ENCODE results near the gene RGR.

The RGR gene

DNA sequence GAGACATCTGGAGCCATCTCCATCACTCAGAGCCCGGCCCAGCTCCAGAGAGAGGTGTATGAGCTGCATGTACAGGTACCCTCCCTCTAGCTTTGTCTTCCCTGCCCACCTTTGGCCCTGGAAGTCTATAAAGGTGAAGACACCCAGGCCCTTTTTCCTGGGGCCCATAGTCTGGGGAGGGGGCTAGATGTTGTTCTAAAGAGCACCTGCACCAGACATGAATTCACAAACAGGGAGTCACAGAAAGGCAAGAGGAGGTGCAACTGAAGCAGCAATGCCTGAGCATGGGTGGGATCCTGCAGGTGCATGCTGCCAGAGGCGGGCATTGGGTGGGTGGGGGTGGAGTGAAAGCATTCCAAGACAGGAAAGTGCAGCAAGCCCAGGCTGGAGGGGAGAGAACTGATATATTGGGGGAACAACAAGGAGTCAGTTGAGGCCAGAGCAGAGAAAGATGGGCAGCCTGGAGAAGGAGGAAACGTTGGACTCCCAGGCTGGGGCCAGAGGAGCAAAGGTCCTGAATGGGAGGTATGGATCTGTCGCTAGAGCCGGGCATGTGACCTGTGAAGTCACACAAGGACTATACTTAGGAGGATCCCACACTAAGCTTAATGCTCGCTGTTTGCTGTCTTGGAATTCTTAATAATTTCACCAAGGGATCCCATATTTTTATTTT, 38.9 kb upstream of the RGR start:
- DNase-seq (ENCODE audit: low read depth) = no peak
- TF ChIP-seq, protein P1, sequence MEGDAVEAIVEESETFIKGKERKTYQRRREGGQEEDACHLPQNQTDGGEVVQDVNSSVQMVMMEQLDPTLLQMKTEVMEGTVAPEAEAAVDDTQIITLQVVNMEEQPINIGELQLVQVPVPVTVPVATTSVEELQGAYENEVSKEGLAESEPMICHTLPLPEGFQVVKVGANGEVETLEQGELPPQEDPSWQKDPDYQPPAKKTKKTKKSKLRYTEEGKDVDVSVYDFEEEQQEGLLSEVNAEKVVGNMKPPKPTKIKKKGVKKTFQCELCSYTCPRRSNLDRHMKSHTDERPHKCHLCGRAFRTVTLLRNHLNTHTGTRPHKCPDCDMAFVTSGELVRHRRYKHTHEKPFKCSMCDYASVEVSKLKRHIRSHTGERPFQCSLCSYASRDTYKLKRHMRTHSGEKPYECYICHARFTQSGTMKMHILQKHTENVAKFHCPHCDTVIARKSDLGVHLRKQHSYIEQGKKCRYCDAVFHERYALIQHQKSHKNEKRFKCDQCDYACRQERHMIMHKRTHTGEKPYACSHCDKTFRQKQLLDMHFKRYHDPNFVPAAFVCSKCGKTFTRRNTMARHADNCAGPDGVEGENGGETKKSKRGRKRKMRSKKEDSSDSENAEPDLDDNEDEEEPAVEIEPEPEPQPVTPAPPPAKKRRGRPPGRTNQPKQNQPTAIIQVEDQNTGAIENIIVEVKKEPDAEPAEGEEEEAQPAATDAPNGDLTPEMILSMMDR (conservative IDR thresholded peaks at IDR 0.05; ENCODE audit: low read depth, low read length) = no peak

DNA sequence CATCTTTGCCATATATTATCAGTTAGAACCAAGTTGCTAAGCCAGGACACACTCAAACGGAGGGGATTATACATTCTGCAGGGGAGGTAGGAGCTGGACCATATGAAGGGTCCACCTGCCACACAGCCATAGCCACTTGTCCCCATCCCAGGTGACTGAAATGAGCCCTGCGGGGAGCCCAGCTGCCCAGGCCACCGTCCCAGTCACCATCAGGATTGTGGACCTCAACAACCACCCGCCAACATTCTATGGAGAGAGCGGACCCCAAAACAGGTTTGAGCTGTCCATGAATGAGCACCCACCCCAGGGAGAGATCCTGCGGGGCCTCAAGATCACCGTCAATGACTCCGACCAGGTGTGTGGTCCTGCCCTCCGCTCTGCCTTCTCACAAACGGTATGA, 36.8 kb upstream of the RGR start:
- DNase-seq (ENCODE audit: low read depth) = no peak
- TF ChIP-seq, protein P1 (conservative IDR thresholded peaks at IDR 0.05; ENCODE audit: low read depth, low read length) = no peak

More for the DNA sequence above, 38.9 kb upstream of the RGR start:
- no peak overlapping the region for H3K4me3 ChIP-seq (ENCODE audit: low read depth, low read length)

DNA sequence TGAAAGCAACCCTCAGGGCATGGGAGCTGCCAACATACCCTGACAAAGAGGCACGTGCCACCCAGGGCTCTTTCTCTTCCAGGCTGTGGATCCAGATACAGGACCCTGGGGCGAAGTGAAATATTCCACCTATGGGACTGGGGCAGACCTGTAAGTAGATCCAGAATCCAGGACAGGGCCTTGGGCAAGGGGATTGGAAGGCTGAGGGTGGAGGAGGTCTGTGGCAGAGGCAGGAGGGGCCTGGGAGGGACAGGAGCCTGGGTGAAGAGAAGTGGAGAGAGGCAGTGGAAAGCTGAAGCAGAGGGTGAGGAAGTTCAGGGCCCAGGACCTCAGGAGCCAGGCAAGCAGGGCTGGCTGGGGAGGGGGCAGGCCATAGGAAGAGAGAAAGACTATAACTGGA, 33.3 kb upstream of the RGR start:
- DNase-seq (ENCODE audit: low read depth) = no peak
- H3K4me3 ChIP-seq (ENCODE audit: low read depth, low read length) = no peak overlapping the region
- TF ChIP-seq, protein P1 (conservative IDR thresholded peaks at IDR 0.05; ENCODE audit: low read depth, low read length) = no peak

More for the DNA sequence above, 36.8 kb upstream of the RGR start:
- no peak overlapping the region for H3K4me3 ChIP-seq (ENCODE audit: low read depth, low read length)

DNA sequence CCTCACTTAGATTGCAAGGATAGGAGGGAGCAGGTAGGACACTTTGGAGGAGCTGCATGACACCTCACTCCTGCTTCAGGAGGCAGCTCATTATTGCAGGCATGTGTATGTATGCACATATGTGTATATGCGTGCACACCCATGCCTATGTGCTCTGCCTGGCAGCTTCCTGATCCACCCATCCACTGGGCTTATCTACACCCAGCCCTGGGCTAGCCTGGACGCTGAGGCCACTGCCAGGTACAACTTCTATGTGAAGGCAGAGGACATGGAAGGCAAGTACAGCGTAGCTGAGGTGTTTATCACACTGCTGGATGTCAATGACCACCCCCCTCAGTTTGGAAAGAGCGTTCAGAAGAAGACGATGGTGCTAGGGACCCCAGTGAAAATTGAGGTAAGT, 32.8 kb upstream of the RGR start:
- DNase-seq (ENCODE audit: low read depth) = no peak
- TF ChIP-seq, protein P1 (conservative IDR thresholded peaks at IDR 0.05; ENCODE audit: low read depth, low read length) = no peak
- no peak overlapping the region for H3K4me3 ChIP-seq (ENCODE audit: low read depth, low read length)

DNA sequence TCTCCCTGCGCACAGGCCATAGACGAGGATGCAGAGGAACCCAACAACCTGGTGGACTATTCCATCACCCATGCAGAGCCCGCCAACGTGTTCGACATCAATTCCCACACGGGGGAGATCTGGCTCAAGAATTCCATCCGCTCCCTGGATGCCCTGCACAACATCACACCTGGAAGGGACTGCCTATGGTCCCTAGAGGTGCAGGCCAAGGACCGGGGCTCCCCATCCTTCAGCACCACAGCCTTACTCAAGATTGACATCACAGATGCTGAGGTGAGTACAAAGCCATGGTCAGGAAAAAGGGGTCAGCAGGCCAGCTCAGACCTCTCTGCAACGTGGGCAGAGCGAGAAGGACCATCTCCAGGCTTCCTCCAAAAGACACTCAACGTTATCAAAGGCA, 31.8 kb upstream of the RGR start:
- no peak for DNase-seq (ENCODE audit: low read depth)
- TF ChIP-seq, protein P1 (conservative IDR thresholded peaks at IDR 0.05; ENCODE audit: low read depth, low read length) = no peak

DNA sequence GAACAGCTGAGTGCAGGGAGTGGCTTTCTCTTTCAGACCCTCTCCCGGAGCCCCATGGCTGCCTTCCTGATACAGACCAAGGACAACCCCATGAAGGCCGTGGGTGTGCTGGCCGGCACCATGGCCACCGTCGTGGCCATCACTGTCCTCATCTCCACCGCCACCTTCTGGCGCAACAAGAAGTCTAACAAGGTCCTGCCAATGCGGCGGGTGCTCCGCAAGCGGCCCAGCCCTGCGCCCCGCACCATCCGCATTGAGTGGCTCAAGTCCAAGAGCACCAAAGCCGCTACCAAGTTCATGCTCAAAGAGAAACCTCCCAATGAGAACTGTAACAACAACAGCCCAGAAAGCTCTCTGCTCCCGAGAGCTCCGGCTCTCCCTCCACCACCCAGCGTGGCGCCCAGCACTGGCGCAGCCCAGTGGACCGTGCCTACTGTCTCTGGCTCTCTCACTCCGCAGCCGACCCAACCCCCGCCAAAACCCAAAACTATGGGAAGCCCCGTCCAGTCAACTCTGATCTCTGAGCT, 30.7 kb upstream of the RGR start:
- TF ChIP-seq, protein P1 (conservative IDR thresholded peaks at IDR 0.05; ENCODE audit: low read depth, low read length) = no peak
- DNase-seq (ENCODE audit: low read depth) = no peak
- H3K4me3 ChIP-seq (ENCODE audit: low read depth, low read length) = no peak overlapping the region

More for the DNA sequence above, 31.8 kb upstream of the RGR start:
- no peak overlapping the region for H3K4me3 ChIP-seq (ENCODE audit: low read depth, low read length)
